ENCODE measurements around the gene MACROD2. TPM values are rescaled to one million over a fixed set of nuclear protein-coding genes. Genes with fewer than 3 reads are reported as not detected.

Gene MACROD2
- total and polyA plus RNA-seq, 2 of the 4 experiments (the other 2 are of a cell fraction): not detected

DNA sequence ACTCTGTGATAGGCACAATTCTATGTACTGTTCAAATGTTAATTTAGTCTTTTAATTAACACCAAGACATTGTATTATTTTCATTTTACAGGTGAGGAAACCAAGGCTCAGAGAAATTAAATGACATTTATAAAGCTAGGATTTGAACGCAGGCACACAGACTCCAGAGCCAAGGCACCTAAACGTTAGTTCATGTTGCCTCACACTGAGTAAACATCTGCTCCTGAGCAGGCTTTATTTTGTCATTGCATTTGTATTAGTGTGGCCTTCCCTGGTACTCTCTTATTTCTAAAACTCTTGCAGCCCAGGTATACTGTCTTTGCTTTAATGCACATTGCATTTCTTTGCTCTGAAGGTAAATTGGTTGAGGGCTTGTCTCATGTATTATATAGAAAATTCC, 605.2 kb downstream of the MACROD2 start:
- no peak overlapping the region for H2BK5ac ChIP-seq (ENCODE audit: low read depth, low read length, poor library complexity, severe bottlenecking)
- H3K27me3 ChIP-seq (ENCODE audit: control insufficient read depth, insufficient read depth, low read length): no peaks in the 10 kb centered on the region
- TF ChIP-seq FOS (IDR thresholded peaks at IDR 0.05; ENCODE audit: low read depth, low read length) (no peak), NFE2L2 (IDR thresholded peaks at IDR 0.05; ENCODE audit: low read depth, low read length) (no peak), POLR2A (IDR thresholded peaks at IDR 0.05; ENCODE audit: low read depth, low read length) (no peak), RAD21 (IDR thresholded peaks at IDR 0.05; ENCODE audit: low read length) (no peak), BHLHE40 (IDR thresholded peaks at IDR 0.05; ENCODE audit: low read depth, low read length) (no peak), MXI1 (IDR thresholded peaks at IDR 0.05; ENCODE audit: borderline replicate concordance, low read depth, low read length) (no peak), CEBPB (IDR thresholded peaks at IDR 0.05; ENCODE audit: low read depth, low read length) (no peak), SMC3 (IDR thresholded peaks at IDR 0.05; ENCODE audit: low read depth, low read length) (no peak), RFX5 (IDR thresholded peaks at IDR 0.05; ENCODE audit: low read depth, low read length) (no peak), MAZ (IDR thresholded peaks at IDR 0.05; ENCODE audit: borderline replicate concordance, low read depth, low read length) (no peak), MAFK (IDR thresholded peaks at IDR 0.05; ENCODE audit: low read depth, low read length) (no peak), RCOR1 (IDR thresholded peaks at IDR 0.05; ENCODE audit: insufficient replicate concordance, low read length) (no peak), CHD1 (IDR thresholded peaks at IDR 0.05; ENCODE audit: low read depth, low read length) (no peak)
- TF ChIP-seq, protein P1, sequence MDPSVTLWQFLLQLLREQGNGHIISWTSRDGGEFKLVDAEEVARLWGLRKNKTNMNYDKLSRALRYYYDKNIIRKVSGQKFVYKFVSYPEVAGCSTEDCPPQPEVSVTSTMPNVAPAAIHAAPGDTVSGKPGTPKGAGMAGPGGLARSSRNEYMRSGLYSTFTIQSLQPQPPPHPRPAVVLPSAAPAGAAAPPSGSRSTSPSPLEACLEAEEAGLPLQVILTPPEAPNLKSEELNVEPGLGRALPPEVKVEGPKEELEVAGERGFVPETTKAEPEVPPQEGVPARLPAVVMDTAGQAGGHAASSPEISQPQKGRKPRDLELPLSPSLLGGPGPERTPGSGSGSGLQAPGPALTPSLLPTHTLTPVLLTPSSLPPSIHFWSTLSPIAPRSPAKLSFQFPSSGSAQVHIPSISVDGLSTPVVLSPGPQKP (IDR thresholded peaks at IDR 0.05; ENCODE audit: borderline replicate concordance, low read depth, low read length): no peak
- TF ChIP-seq, protein P2, sequence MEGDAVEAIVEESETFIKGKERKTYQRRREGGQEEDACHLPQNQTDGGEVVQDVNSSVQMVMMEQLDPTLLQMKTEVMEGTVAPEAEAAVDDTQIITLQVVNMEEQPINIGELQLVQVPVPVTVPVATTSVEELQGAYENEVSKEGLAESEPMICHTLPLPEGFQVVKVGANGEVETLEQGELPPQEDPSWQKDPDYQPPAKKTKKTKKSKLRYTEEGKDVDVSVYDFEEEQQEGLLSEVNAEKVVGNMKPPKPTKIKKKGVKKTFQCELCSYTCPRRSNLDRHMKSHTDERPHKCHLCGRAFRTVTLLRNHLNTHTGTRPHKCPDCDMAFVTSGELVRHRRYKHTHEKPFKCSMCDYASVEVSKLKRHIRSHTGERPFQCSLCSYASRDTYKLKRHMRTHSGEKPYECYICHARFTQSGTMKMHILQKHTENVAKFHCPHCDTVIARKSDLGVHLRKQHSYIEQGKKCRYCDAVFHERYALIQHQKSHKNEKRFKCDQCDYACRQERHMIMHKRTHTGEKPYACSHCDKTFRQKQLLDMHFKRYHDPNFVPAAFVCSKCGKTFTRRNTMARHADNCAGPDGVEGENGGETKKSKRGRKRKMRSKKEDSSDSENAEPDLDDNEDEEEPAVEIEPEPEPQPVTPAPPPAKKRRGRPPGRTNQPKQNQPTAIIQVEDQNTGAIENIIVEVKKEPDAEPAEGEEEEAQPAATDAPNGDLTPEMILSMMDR (conservative IDR thresholded peaks at IDR 0.05; ENCODE audit: low read depth, low read length): no peak
- H3K56ac ChIP-seq (ENCODE audit: extremely low read depth, insufficient read depth, low read length): no peak overlapping the region
- H3K9me1 ChIP-seq (ENCODE audit: insufficient read depth, low read length): no peaks in the 10 kb centered on the region
- H3K14ac ChIP-seq (replicated peaks; ENCODE audit: low read depth, low read length): no peak overlapping the region
- H3K4me3 ChIP-seq (ENCODE audit: insufficient read depth, low read depth, low read length): no peak overlapping the region
- dilution Hi-C loops (cut with HindIII; ENCODE audit: low sequenced_read_pairs, unreplicated experiment): no loop called here
- no peaks in the 10 kb centered on the region for H3K9me3 ChIP-seq (ENCODE audit: control insufficient read depth, insufficient read depth, low read length)
- POLR2A ChIA-PET (ENCODE audit: unreplicated experiment): no interaction called here
- no peak for DNase-seq
- no peak overlapping the region for H4K91ac ChIP-seq (ENCODE audit: insufficient read depth, low read depth, low read length)
- no peak overlapping the region for H2BK15ac ChIP-seq (ENCODE audit: low read depth, low read length)
- H3K27ac ChIP-seq (ENCODE audit: insufficient read depth, low read length): no peak overlapping the region
- no peak overlapping the region for H3K23ac ChIP-seq (ENCODE audit: low read depth, low read length)
- no peak overlapping the region for H3K4ac ChIP-seq (ENCODE audit: low read depth, low read length)
- H3K36me3 ChIP-seq (ENCODE audit: control insufficient read depth, insufficient read depth, low read length): no peaks in the 10 kb centered on the region
- WGBS, 2 experiments (ENCODE audit: extremely low coverage in 2 of 2, insufficient read length in 1 of 2): 90% methylated on average over 2 of the region's 2 CpGs; no CpG with 5 or more reads in 1 of the 2 experiments
- no peak overlapping the region for H3K18ac ChIP-seq (ENCODE audit: low read depth, low read length)
- no TSS peak for BruUV-seq (replicated peaks)
- H2AK5ac ChIP-seq (ENCODE audit: low read depth, low read length): no peak overlapping the region
- in situ Hi-C loops (cut with MboI; ENCODE audit: low sequenced_read_pairs): no loop called here
- CTCF ChIA-PET: no interaction called here
- H4K20me1 ChIP-seq (ENCODE audit: insufficient read depth, low read length): no peaks in the 10 kb centered on the region
- H3K4me1 ChIP-seq (ENCODE audit: control insufficient read depth, insufficient read depth, low read length): no peaks in the 10 kb centered on the region
- no peak overlapping the region for H3K4me2 ChIP-seq (ENCODE audit: low read depth, low read length)
- H2BK20ac ChIP-seq (ENCODE audit: low read depth, low read length): no peak overlapping the region
- no peak overlapping the region for H2BK120ac ChIP-seq (ENCODE audit: low read depth, low read length)
- no peaks in the 10 kb centered on the region for H3K79me1 ChIP-seq (ENCODE audit: low read depth in 1 of 2, low read length in 2 of 2)
- intact Hi-C loops (cut with micrococcal nuclease): no loop called here
- H4K8ac ChIP-seq (ENCODE audit: low read depth in 2 of 2, low read length in 2 of 2): no peak overlapping the region
- ATAC-seq (ENCODE audit: low read depth): no peak
- H3K9ac ChIP-seq (ENCODE audit: low read depth, low read length): no peak overlapping the region
- no peak overlapping the region for H4K5ac ChIP-seq (ENCODE audit: low read depth, low read length)
- no peak overlapping the region for H2AFZ ChIP-seq (replicated peaks; ENCODE audit: low read length, poor library complexity)
- no peak overlapping the region for H2AK9ac ChIP-seq (replicated peaks; ENCODE audit: low read depth, low read length, poor library complexity)

Measured in IMR-90 (cell line).